Thyroid gland (tissue), 4 donors: ENCODE measurements around the gene TRIM4. TPM values are rescaled to one million over a fixed set of nuclear protein-coding genes. Genes with fewer than 3 reads are reported as not detected.

Experiments
- DNase-seq, 2 donors: peaks; one replicate each; pipeline ENCODE4 v3.0.0-alpha.2; 2019
- H3K27ac ChIP-seq, 3 donors: fragments of 200-600 bp; sonication (generic); 1 replicate in 2 of 3; 2 replicates in 1 of 3; pipeline ENCODE4 v1.5.1; 2016 to 2019; ENCODE audit warnings: mild to moderate bottlenecking in 1 of 3, moderate library complexity in 1 of 3
- H3K27me3 ChIP-seq: fragments of 200-600 bp; sonication (generic); one replicate; pipeline ENCODE4 v1.5.1; 2019
- H3K36me3 ChIP-seq, 2 donors: fragments of 200-600 bp; sonication (generic); one replicate each; pipeline ENCODE4 v1.5.1; 2016 to 2019
- H3K4me1 ChIP-seq, 2 donors: fragments of 200-600 bp; sonication (generic); one replicate each; pipeline ENCODE4 v1.5.1; 2017 to 2019
- H3K4me3 ChIP-seq, 3 donors: fragments of 200-600 bp; sonication (generic); replicated peaks in 1 of 3; 1 replicate in 2 of 3; 2 replicates in 1 of 3; pipeline ENCODE4 v1.5.1; 2016; ENCODE audit warnings: mild to moderate bottlenecking in 1 of 3
- H3K9me3 ChIP-seq: fragments of 200-600 bp; sonication (generic); one replicate; pipeline ENCODE4 v1.5.1; 2017
- CTCF ChIP-seq, 6 experiments: fragments of 200-600 bp in 3 of 6; fragments of 450-650 bp in 3 of 6; sonication (generic) in 3 of 6; IDR thresholded peaks; one replicate each; pipeline ENCODE4 v1.5.1; 2016 to 2019; ENCODE audit warnings: antibody characterized with exemption in 6 of 6, mild to moderate bottlenecking in 2 of 6, inconsistent platforms in 1 of 6, moderate library complexity in 1 of 6
- POLR2A ChIP-seq, 2 donors: fragments of 450-650 bp; IDR thresholded peaks; one replicate each; pipeline ENCODE4 v1.6.1; 2017; ENCODE audit warnings: antibody characterized with exemption in 2 of 2, mild to moderate bottlenecking in 2 of 2, moderate library complexity in 1 of 2
- WGBS, 2 donors: methylation state at CpG; one replicate each; pipeline ENCODE4 v1.1.5; 2017; 5-methylcytosine and 5-hydroxymethylcytosine counted together
- intact Hi-C: fragments of 100-400 bp; cut with DNase I; formaldehyde crosslinking; loops from one replicate; pipeline ENCODE4 v1.15.1; 2023
- small RNA-seq: library from RNA; depleted of rRNA; stranded (forward); fragments of <200 nt; gene quantifications from one replicate; pipeline ENCODE3, GENCODE V24; 2016
- total RNA-seq, 4 donors: library from RNA; depleted of rRNA; stranded (reverse); fragments of >200 nt; gene quantifications; one replicate each; pipeline ENCODE4 v1.2.3, GENCODE V29; 2016

The TRIM4 gene
- total RNA-seq, 4 donors from 2014 or later = 39.7 to 78.1 (median 59.3) TPM

- Histone ChIP-seq H3K9me3 (no peaks in the 10 kb centered on the region), H3K4me1 (no peaks in the 10 kb centered on the region), H3K27me3 (no peaks in the 10 kb centered on the region), H3K36me3 (no peaks in the 10 kb centered on the region), H3K4me3 (no peak overlapping the region), H3K27ac (no peak overlapping the region)
- intact Hi-C loops = no loop called here
- TF ChIP-seq CTCF (IDR thresholded peaks at IDR 0.05) = no peak
- DNase-seq = no peak
- 80 to 85% methylated on average over 6 of the region's 6 CpGs for WGBS, 2 donors
These were observed 70.7 kb downstream of the TRIM4 start for GRCh38 chr7:99848420-99849216.

GRCh38 chr7:99844328-99844727 is 75.0 kb downstream of the TRIM4 start:
- H3K4me3 ChIP-seq = no peak overlapping the region
- H3K9me3 ChIP-seq = no peaks in the 10 kb centered on the region
- DNase-seq = no peak
- WGBS, 2 donors = 73 to 81% methylated on average over 1 of the region's 1 CpG
- H3K4me1 ChIP-seq = no peaks in the 10 kb centered on the region
- intact Hi-C loops = no loop called here
- no peak overlapping the region for H3K27ac ChIP-seq
- H3K36me3 ChIP-seq = no peaks in the 10 kb centered on the region
- no peak for TF ChIP-seq CTCF (IDR thresholded peaks at IDR 0.05)
- TF ChIP-seq POLR2A (IDR thresholded peaks at IDR 0.05) = no peak
- H3K27me3 ChIP-seq = no peaks in the 10 kb centered on the region

- H3K4me1 ChIP-seq = no peaks in the 10 kb centered on the region
- intact Hi-C loops = no loop called here
- H3K36me3 ChIP-seq = no peaks in the 10 kb centered on the region
- no peak overlapping the region for H3K27ac ChIP-seq
- no peak overlapping the region for H3K4me3 ChIP-seq
- WGBS, 2 donors = 72 to 73% methylated on average over 4 of the region's 4 CpGs
- DNase-seq = no peak
- H3K27me3 ChIP-seq = no peaks in the 10 kb centered on the region
- H3K9me3 ChIP-seq = no peaks in the 10 kb centered on the region
- TF ChIP-seq CTCF (IDR thresholded peaks at IDR 0.05) (no peak), POLR2A (IDR thresholded peaks at IDR 0.05) (no peak)
These were observed 75.5 kb downstream of the TRIM4 start for GRCh38 chr7:99843808-99844207.

- no peak for DNase-seq
- WGBS, 2 donors = 93 to 95% methylated on average over 2 of the region's 2 CpGs
- no peaks in the 10 kb centered on the region for H3K36me3 ChIP-seq
- no peaks in the 10 kb centered on the region for H3K9me3 ChIP-seq
- no peak overlapping the region for H3K27ac ChIP-seq
- TF ChIP-seq CTCF (IDR thresholded peaks at IDR 0.05) (no peak), POLR2A (IDR thresholded peaks at IDR 0.05) (no peak)
- H3K4me3 ChIP-seq = no peak overlapping the region
- intact Hi-C loops = no loop called here
- H3K4me1 ChIP-seq = no peaks in the 10 kb centered on the region
- no peaks in the 10 kb centered on the region for H3K27me3 ChIP-seq
These were observed 76.4 kb downstream of the TRIM4 start for GRCh38 chr7:99842926-99843325.

Small RNA genes lying within 50 kb of the gene (small RNA-seq; reads per million reads assigned to genes)
- gene AC011904.1 = not detected
- not detected for gene CYP3A52P
- gene RF00019 = not detected
- not detected for gene RF00561

Other genes starting within 250 kb of the TRIM4 start
- 1 to 10 TPM in 1 of 4 donors, under 1 TPM in 3; 0.24 to 1.2 (median 0.73) TPM for gene CYP3A5, start 239.5 kb downstream of the TRIM4 start, total RNA-seq
- not detected for gene CYP3A7, start 184.3 kb downstream of the TRIM4 start, total RNA-seq
- gene CYP3A4, start 135.3 kb downstream of the TRIM4 start, total RNA-seq = not detected
- gene CYP3A43, start 91.5 kb downstream of the TRIM4 start, total RNA-seq = not detected
- gene OR2AE1, start 42.5 kb downstream of the TRIM4 start, total RNA-seq = 1 to 10 TPM in 1 of 4 donors, under 1 TPM in 1, not detected in 2; 0.45 to 1.2 TPM
- not detected for gene GJC3, start 10.1 kb upstream of the TRIM4 start, total RNA-seq
- gene AZGP1, start 56.5 kb upstream of the TRIM4 start, total RNA-seq = 1 to 10 TPM in 3 of 4 donors, not detected in 1; 1.6 to 3.5 (median 3.1) TPM
- 10 to 100 TPM; 34.0 to 41.4 (median 35.3) TPM for gene ZKSCAN1, start 96.1 kb upstream of the TRIM4 start, total RNA-seq
- gene ZSCAN21, start 130.2 kb upstream of the TRIM4 start, total RNA-seq = 10 to 100 TPM; 14.0 to 23.8 (median 19.2) TPM
- 10 to 100 TPM; 31.4 to 42.3 (median 36.1) TPM for gene ZNF3, start 162.2 kb upstream of the TRIM4 start, total RNA-seq
- 10 to 100 TPM; 32.5 to 71.5 (median 39.9) TPM for gene COPS6, start 169.4 kb upstream of the TRIM4 start, total RNA-seq
- gene MCM7, start 181.9 kb upstream of the TRIM4 start, total RNA-seq = 10 to 100 TPM; 16.6 to 51.3 (median 26.5) TPM
- 10 to 100 TPM in 3 of 4 donors, 1 to 10 TPM in 1; 9.1 to 26.6 (median 19.4) TPM for gene AP4M1, start 182.1 kb upstream of the TRIM4 start, total RNA-seq
- gene TAF6, start 199.8 kb upstream of the TRIM4 start, total RNA-seq = 100 to 1,000 TPM in 1 of 4 donors, 10 to 100 TPM in 3; 50.3 to 104 (median 85.2) TPM
- gene CNPY4, start 200.1 kb upstream of the TRIM4 start, total RNA-seq = 10 to 100 TPM in 3 of 4 donors, 1 to 10 TPM in 1; 4.1 to 14.5 (median 13.1) TPM
- 10 to 100 TPM in 1 of 4 donors, 1 to 10 TPM in 3; 3.0 to 12.5 (median 6.1) TPM for gene MBLAC1, start 207.4 kb upstream of the TRIM4 start, total RNA-seq
- 100 to 1,000 TPM in 3 of 4 donors, 10 to 100 TPM in 1; 69.7 to 264 (median 204) TPM for gene LAMTOR4, start 229.4 kb upstream of the TRIM4 start, total RNA-seq
- 10 to 100 TPM; 11.1 to 21.1 (median 11.8) TPM for gene TRAPPC14, start 239.2 kb upstream of the TRIM4 start, total RNA-seq
- 1 to 10 TPM in 2 of 4 donors, under 1 TPM in 2; 0.67 to 1.7 (median 1.1) TPM for gene GAL3ST4, start 249.1 kb upstream of the TRIM4 start, total RNA-seq